Testis (tissue), 3 donors: ENCODE measurements around the gene SVIL. TPM values are rescaled to one million over a fixed set of nuclear protein-coding genes. Genes with fewer than 3 reads are reported as not detected.

Source experiments
- DNase-seq: peaks from one replicate; pipeline ENCODE4 v3.0.0-alpha.2; 2019
- H3K27ac ChIP-seq, 2 donors: fragments of 200-600 bp; sonication (generic); one replicate each; pipeline ENCODE4 v1.5.1; 2019
- H3K27me3 ChIP-seq: fragments of 200-600 bp; sonication (generic); one replicate; pipeline ENCODE4 v1.5.1; 2019
- H3K36me3 ChIP-seq: fragments of 200-600 bp; sonication (generic); one replicate; pipeline ENCODE4 v1.5.1; 2017; ENCODE audit warnings: low read depth; ENCODE audit errors: missing control alignments
- H3K4me1 ChIP-seq: fragments of 200-600 bp; sonication (generic); one replicate; pipeline ENCODE4 v1.5.1; 2019
- H3K4me3 ChIP-seq, 2 donors: fragments of 200-600 bp; sonication (generic); one replicate each; pipeline ENCODE4 v1.5.1; 2017 to 2019
- H3K9me3 ChIP-seq: fragments of 200-600 bp; sonication (generic); one replicate; pipeline ENCODE4 v1.5.1; 2017
- CTCF ChIP-seq, 3 experiments: fragments of 450-650 bp in 2 of 3; fragments of 200-600 bp in 1 of 3; sonication (generic) in 1 of 3; IDR thresholded peaks; one replicate each; pipeline ENCODE4 v1.5.1; 2016 to 2019; ENCODE audit warnings: antibody characterized with exemption in 3 of 3, mild to moderate bottlenecking in 2 of 3, moderate library complexity in 1 of 3
- POLR2A ChIP-seq: fragments of 450-650 bp; IDR thresholded peaks from one replicate; pipeline ENCODE4 v1.6.1; 2017; ENCODE audit warnings: antibody characterized with exemption, mild to moderate bottlenecking, moderate library complexity
- WGBS, 2 donors: methylation state at CpG; one replicate each; pipeline ENCODE4 v1.1.5; 2018; 5-methylcytosine and 5-hydroxymethylcytosine counted together
- intact Hi-C: fragments of 100-400 bp; cut with DNase I; formaldehyde crosslinking; loops from one replicate; pipeline ENCODE4 v1.15.1; 2023; ENCODE audit warnings: low total_unique reads
- polyA plus RNA-seq: library from polyadenylated mRNA; stranded (reverse); fragments of 350-450 nt; fragmentation: Illumina TruSeq; extraction: RNeasy Lipid Tissue Mini Kit (QIAGEN cat#74804); gene quantifications from one replicate; pipeline ENCODE4 v1.2.3, GENCODE V29; 2014; ENCODE audit warnings: low read depth, low replicate concordance; ENCODE audit not compliant: insufficient read depth
- total RNA-seq, 2 donors: library from RNA; depleted of rRNA; stranded (reverse); fragments of >200 nt; gene quantifications; one replicate each; pipeline ENCODE4 v1.2.3, GENCODE V29; 2016

SVIL gene
- total and polyA plus RNA-seq, 3 donors from 2014 or later, result 44.7 to 67.6 (median 63.1) TPM

- no peak overlapping the region for H3K4me3 ChIP-seq
- no peaks in the 10 kb centered on the region for H3K9me3 ChIP-seq
- peaks cover 3% of the 10 kb centered on the region for H3K36me3 ChIP-seq
- whole genome bisulfite sequencing, 2 donors, result 89 to 90% methylated on average over 7 of the region's 7 CpGs
- DNase-seq, result no peak
- no peaks in the 10 kb centered on the region for H3K4me1 ChIP-seq
- intact Hi-C loops, result no loop called here
- no peaks in the 10 kb centered on the region for H3K27me3 ChIP-seq
- TF ChIP-seq POLR2A, result no peak
- TF ChIP-seq CTCF (IDR thresholded peaks at IDR 0.05), result no peak
- no peak overlapping the region for H3K27ac ChIP-seq
Measured at GRCh38 chr10:29525762-29526161, 109.0 kb downstream of the SVIL start.

- WGBS, 2 donors, result 80 to 81% methylated on average over 9 of the region's 9 CpGs
- no peak for TF ChIP-seq CTCF (IDR thresholded peaks at IDR 0.05)
- no peak for TF ChIP-seq POLR2A
- H3K27ac ChIP-seq, result no peak overlapping the region
- H3K27me3 ChIP-seq, result no peaks in the 10 kb centered on the region
- no peak for DNase-seq
- peaks cover 3% of the 10 kb centered on the region for H3K36me3 ChIP-seq
- intact Hi-C loops, result no loop called here
- no peaks in the 10 kb centered on the region for H3K9me3 ChIP-seq
- no peak overlapping the region for H3K4me3 ChIP-seq
- H3K4me1 ChIP-seq, result no peaks in the 10 kb centered on the region
Measured at GRCh38 chr10:29524720-29525119, 110.1 kb downstream of the SVIL start.

- DNase-seq, result no peak
- intact Hi-C loops, result no loop called here
- Histone ChIP-seq H3K36me3 (peaks cover 3% of the 10 kb centered on the region), H3K27ac (no peak overlapping the region), H3K27me3 (no peaks in the 10 kb centered on the region), H3K4me1 (no peaks in the 10 kb centered on the region), H3K9me3 (no peaks in the 10 kb centered on the region), H3K4me3 (no peak overlapping the region)
- 67 to 74% methylated on average over 7 of the region's 7 CpGs for WGBS, 2 donors
- no peak for TF ChIP-seq CTCF (IDR thresholded peaks at IDR 0.05)
- TF ChIP-seq POLR2A, result no peak
Measured at GRCh38 chr10:29524294-29524693, 110.5 kb downstream of the SVIL start.

GRCh38 chr10:29522918-29523317 is 111.9 kb downstream of the SVIL start:
- H3K4me1 ChIP-seq, result no peaks in the 10 kb centered on the region
- no peak for DNase-seq
- intact Hi-C loops, result no loop called here
- H3K27ac ChIP-seq, result no peak overlapping the region
- H3K9me3 ChIP-seq, result no peaks in the 10 kb centered on the region
- H3K36me3 ChIP-seq, result peaks cover 3% of the 10 kb centered on the region
- no peak overlapping the region for H3K4me3 ChIP-seq
- WGBS, 2 donors, result 55 to 63% methylated on average over 4 of the region's 4 CpGs
- TF ChIP-seq POLR2A, result no peak
- no peak for TF ChIP-seq CTCF (IDR thresholded peaks at IDR 0.05)
- H3K27me3 ChIP-seq, result no peaks in the 10 kb centered on the region

- DNase-seq, result no peak
- intact Hi-C loops, result no loop called here
- H3K36me3 ChIP-seq, result peaks cover 3% of the 10 kb centered on the region
- no peak overlapping the region for H3K4me3 ChIP-seq
- 47 to 62% methylated on average over 20 of the region's 20 CpGs for WGBS, 2 donors
- peak overlapping the region; percentile 8 to 34 for H3K27ac ChIP-seq
- no peak for TF ChIP-seq CTCF (IDR thresholded peaks at IDR 0.05)
- no peak for TF ChIP-seq POLR2A
- H3K4me1 ChIP-seq, result no peaks in the 10 kb centered on the region
- no peaks in the 10 kb centered on the region for H3K9me3 ChIP-seq
- H3K27me3 ChIP-seq, result no peaks in the 10 kb centered on the region
Measured at GRCh38 chr10:29522061-29522855, 112.5 kb downstream of the SVIL start.
